GM19240 (cell line): Measurements from ENCODE around the gene YJEFN3.

Experiments used
- DNase-seq: peaks from one replicate; pipeline ENCODE4 v3.0.0; 2011; ENCODE audit warnings: low spot score; ENCODE audit not compliant: insufficient read length

The YJEFN3 gene

DNA sequence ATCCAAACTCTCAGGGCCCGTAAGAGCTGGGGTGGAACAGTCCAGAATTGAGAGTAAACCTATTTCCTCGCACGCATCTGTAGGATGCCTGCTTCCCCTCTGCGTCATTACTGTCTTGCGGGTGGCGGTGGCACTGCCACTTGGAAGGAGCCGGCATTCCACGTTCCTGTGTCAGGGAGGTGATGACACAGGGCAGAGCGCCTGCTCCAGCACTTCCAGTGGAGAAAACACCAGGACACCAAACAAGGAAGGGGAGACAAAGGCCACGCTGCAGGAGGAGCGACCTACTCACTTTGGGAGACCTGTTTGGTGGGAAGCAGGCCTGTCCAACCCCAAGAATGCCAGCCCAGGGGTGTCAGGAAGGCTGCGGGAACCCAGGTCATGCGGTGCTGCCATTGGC, 52.7 kb downstream of the YJEFN3 start:
- no peak for DNase-seq

DNA sequence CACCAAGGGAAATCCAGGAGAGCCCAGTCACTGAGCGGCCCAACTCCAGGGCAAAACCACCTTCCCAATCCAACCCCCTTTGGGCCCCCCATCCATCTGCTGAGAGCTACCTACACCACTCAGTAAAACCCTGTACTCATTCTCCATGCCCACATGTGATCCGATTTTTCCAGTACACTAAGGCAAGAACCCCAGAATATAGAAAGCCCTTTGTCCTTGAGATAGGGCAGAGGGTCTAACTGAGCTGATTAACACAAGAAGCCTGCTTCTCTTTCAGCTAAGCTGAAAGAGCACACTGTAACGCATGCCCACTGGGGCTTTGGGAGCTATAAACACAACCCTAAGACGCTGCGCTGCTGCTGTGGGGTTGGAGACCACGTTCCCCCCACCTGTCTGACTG, 53.8 kb downstream of the YJEFN3 start:
- no peak for DNase-seq

DNA sequence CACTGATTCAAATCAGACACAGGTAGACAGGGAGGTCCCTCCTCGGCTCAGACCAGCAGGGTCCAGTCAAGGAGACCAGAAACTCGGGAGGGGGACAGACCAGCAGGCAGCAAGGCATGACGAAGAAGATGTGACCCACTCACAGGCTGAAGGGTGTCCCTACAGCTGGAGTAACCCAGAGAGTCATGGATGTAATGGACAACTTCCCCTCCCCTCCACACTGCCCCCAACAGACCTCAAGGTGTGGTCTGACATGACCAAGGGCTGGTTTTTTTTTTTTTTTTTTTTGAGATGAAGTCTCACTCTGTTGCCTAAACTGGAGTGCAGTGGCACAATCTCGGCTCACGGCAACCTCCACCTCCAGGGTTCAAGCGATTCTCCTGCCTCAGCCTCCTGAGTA, 55.6 kb downstream of the YJEFN3 start:
- no peak for DNase-seq
